Measurements from ENCODE around the gene SLC9A4.
A peak's percentile ranks its signal among the peaks of the same experiment; 100 is the strongest.

Gene SLC9A4

GRCh38 chr2:102439065-102439695 is 33.8 kb upstream of the SLC9A4 start:
- DNase-seq (ENCODE audit: insufficient read length, low spot score) (no peak), FAIRE-seq (no peak)
- TF ChIP-seq CTCF (IDR thresholded peaks at IDR 0.05; ENCODE audit: insufficient read depth, missing control alignments) = no peak

- DNase-seq (ENCODE audit: insufficient read length, low spot score) (no peak), FAIRE-seq (no peak)
- TF ChIP-seq CTCF (IDR thresholded peaks at IDR 0.05; ENCODE audit: insufficient read depth, missing control alignments) = peak; percentile 56
Measured at GRCh38 chr2:102442967-102443828, 29.8 kb upstream of the SLC9A4 start.

- TF ChIP-seq CTCF (IDR thresholded peaks at IDR 0.05; ENCODE audit: insufficient read depth, missing control alignments) = no peak
- DNase-seq (ENCODE audit: insufficient read length, low spot score) (no peak), FAIRE-seq (no peak)
Measured at GRCh38 chr2:102444233-102444632, 28.8 kb upstream of the SLC9A4 start.

GRCh38 chr2:102446936-102447335 is 26.1 kb upstream of the SLC9A4 start:
- DNase-seq (ENCODE audit: insufficient read length, low spot score) = no peak
- TF ChIP-seq CTCF (IDR thresholded peaks at IDR 0.05; ENCODE audit: insufficient read depth, missing control alignments) = no peak
- FAIRE-seq = no peak

- FAIRE-seq = no peak
- peak; percentile 74 for TF ChIP-seq CTCF (IDR thresholded peaks at IDR 0.05; ENCODE audit: insufficient read depth, missing control alignments)
- DNase-seq (ENCODE audit: insufficient read length, low spot score) = no peak
Measured at GRCh38 chr2:102449370-102449974, 23.6 kb upstream of the SLC9A4 start.

GRCh38 chr2:102451968-102452367 is 21.1 kb upstream of the SLC9A4 start:
- TF ChIP-seq CTCF (IDR thresholded peaks at IDR 0.05; ENCODE audit: insufficient read depth, missing control alignments) = no peak
- DNase-seq (ENCODE audit: insufficient read length, low spot score) = no peak
- no peak for FAIRE-seq

Data from D721Med (cell line).